SK-N-SH treated with all-trans-retinoic acid at 6 μM for 48 hours (cell line): ENCODE measurements around the gene TBC1D16.

ENCODE experiments used
- ATAC-seq: fragments of 200-7000 bp; cut with Tn5 transposase; 3 replicates; pipeline ENCODE4 v1.9.1; 2020; ENCODE audit warnings: mild to moderate bottlenecking, moderate library complexity
- ARNTL ChIP-seq: fragments of 450-650 bp; formaldehyde crosslinking; IDR thresholded peaks from 2 replicates; pipeline ENCODE4 v1.5.0; 2020; ENCODE audit warnings: low read depth, mild to moderate bottlenecking, moderate library complexity, borderline replicate concordance
- BACH2 ChIP-seq: fragments of 250-450 bp; sonication (Bioruptor Pico); IDR thresholded peaks from 2 replicates; pipeline ENCODE4 v1.9.0; 2021; ENCODE audit warnings: mild to moderate bottlenecking, borderline replicate concordance
- CSDC2 ChIP-seq: fragments of 250-450 bp; sonication (Bioruptor Pico); IDR thresholded peaks from 2 replicates; pipeline ENCODE4 v1.5.0; 2020; ENCODE audit warnings: mild to moderate bottlenecking, moderate library complexity
- CSRNP3 ChIP-seq: fragments of 250-450 bp; sonication (Bioruptor Pico); IDR thresholded peaks from 2 replicates; pipeline ENCODE4 v1.5.1; 2021; ENCODE audit warnings: mild to moderate bottlenecking, moderate library complexity
- GLIS3 ChIP-seq: fragments of 250-450 bp; sonication (Bioruptor Pico); IDR thresholded peaks from 2 replicates; pipeline ENCODE4 v1.5.0; 2020; ENCODE audit warnings: mild to moderate bottlenecking, moderate library complexity
- ISL1 ChIP-seq: fragments of 250-450 bp; sonication (Bioruptor Pico); IDR thresholded peaks from 2 replicates; pipeline ENCODE4 v2.1.2; 2022; ENCODE audit warnings: mild to moderate bottlenecking, moderate library complexity
- OSR1 ChIP-seq: fragments of 250-450 bp; sonication (Bioruptor Pico); IDR thresholded peaks from 2 replicates; pipeline ENCODE4 v1.8.0; 2022; ENCODE audit warnings: moderate library complexity, mild to moderate bottlenecking, inconsistent platforms
- PATZ1 ChIP-seq: fragments of 250-450 bp; sonication (Bioruptor Pico); IDR thresholded peaks from 2 replicates; pipeline ENCODE4 v1.8.0; 2020; ENCODE audit warnings: mild to moderate bottlenecking, moderate library complexity, borderline replicate concordance
- POU6F1 ChIP-seq: fragments of 250-450 bp; sonication (Bioruptor Pico); IDR thresholded peaks from 2 replicates; pipeline ENCODE4 v1.8.0; 2021; ENCODE audit warnings: low read depth, mild to moderate bottlenecking, moderate library complexity, borderline replicate concordance
- PPARA ChIP-seq: fragments of 250-450 bp; sonication (Bioruptor Pico); IDR thresholded peaks from 2 replicates; pipeline ENCODE4 v1.5.0; 2020; ENCODE audit warnings: mild to moderate bottlenecking, borderline replicate concordance
- RARB ChIP-seq: fragments of 250-450 bp; sonication (Bioruptor Pico); IDR thresholded peaks from 2 replicates; pipeline ENCODE4 v1.8.0; 2021; ENCODE audit warnings: mild to moderate bottlenecking, moderate library complexity
- SNAI2 ChIP-seq: fragments of 250-450 bp; sonication (Bioruptor Pico); IDR thresholded peaks from 2 replicates; pipeline ENCODE4 v1.5.0; 2020; ENCODE audit warnings: mild to moderate bottlenecking, moderate library complexity
- TCF4 ChIP-seq: fragments of 250-450 bp; sonication (Bioruptor Pico); IDR thresholded peaks from 2 replicates; pipeline ENCODE4 v1.8.0; 2021; ENCODE audit warnings: mild to moderate bottlenecking, moderate library complexity, borderline replicate concordance
- TOX ChIP-seq: fragments of 250-450 bp; sonication (Bioruptor Pico); IDR thresholded peaks from 2 replicates; pipeline ENCODE4 v1.8.0; 2021; ENCODE audit warnings: mild to moderate bottlenecking, moderate library complexity, borderline replicate concordance
- TSHZ2 ChIP-seq: fragments of 250-450 bp; sonication (Bioruptor Pico); IDR thresholded peaks from 2 replicates; pipeline ENCODE4 v1.5.0; 2020; ENCODE audit warnings: mild to moderate bottlenecking, moderate library complexity
- ZC3H10 ChIP-seq: fragments of 250-450 bp; sonication (Bioruptor Pico); IDR thresholded peaks from 2 replicates; pipeline ENCODE4 v1.5.1; 2021; ENCODE audit warnings: mild to moderate bottlenecking, moderate library complexity
- ZFP3 ChIP-seq: fragments of 250-450 bp; sonication (Bioruptor Pico); IDR thresholded peaks from 2 replicates; pipeline ENCODE4 v1.5.0; 2020; ENCODE audit warnings: mild to moderate bottlenecking, moderate library complexity
- ZFP30 ChIP-seq: fragments of 450-650 bp; formaldehyde crosslinking; IDR thresholded peaks from 2 replicates; pipeline ENCODE4 v1.5.0; 2022; ENCODE audit warnings: mild to moderate bottlenecking, moderate library complexity
- ZNF565 ChIP-seq: fragments of 450-650 bp; formaldehyde crosslinking; conservative IDR thresholded peaks from 2 replicates; pipeline ENCODE4 v1.5.0; 2020; ENCODE audit warnings: low read depth, mild to moderate bottlenecking, moderate library complexity
- ZNF70 ChIP-seq: fragments of 450-650 bp; formaldehyde crosslinking; IDR thresholded peaks from 2 replicates; pipeline ENCODE4 v1.5.0; 2020; ENCODE audit warnings: mild to moderate bottlenecking, moderate library complexity
- ZNF8 ChIP-seq: fragments of 450-650 bp; formaldehyde crosslinking; IDR thresholded peaks from 2 replicates; pipeline ENCODE4 v1.5.0; 2020; ENCODE audit warnings: mild to moderate bottlenecking, moderate library complexity

TBC1D16 gene

GRCh38 chr17:80055597-80055996 lies 19.9 kb upstream of the TBC1D16 start:
- TF ChIP-seq BACH2 (CRISPR knock-in tag), result no peak
- TF ChIP-seq TSHZ2 (CRISPR knock-in tag), result no peak
- no peak for TF ChIP-seq ZC3H10 (CRISPR knock-in tag)
- TF ChIP-seq TCF4, result no peak
- no peak for TF ChIP-seq ISL1 (CRISPR knock-in tag)
- TF ChIP-seq ZNF565 (CRISPR knock-in tag), result no peak
- no peak for TF ChIP-seq ZNF70 (CRISPR knock-in tag)
- no peak for TF ChIP-seq TOX (CRISPR knock-in tag)
- TF ChIP-seq ARNTL (CRISPR knock-in tag), result no peak
- no peak for TF ChIP-seq POU6F1
- no peak for TF ChIP-seq CSRNP3
- no peak for TF ChIP-seq ZNF8 (CRISPR knock-in tag)
- no peak for TF ChIP-seq ZFP30
- TF ChIP-seq SNAI2 (CRISPR knock-in tag), result no peak
- TF ChIP-seq GLIS3 (CRISPR knock-in tag), result no peak
- no peak for TF ChIP-seq PPARA
- TF ChIP-seq, all 23 proteins: peak for 0
- no peak for ATAC-seq

GRCh38 chr17:80053102-80053501 lies 17.4 kb upstream of the TBC1D16 start:
- TF ChIP-seq BACH2 (CRISPR knock-in tag) (no peak), PPARA (no peak), RARB (CRISPR knock-in tag) (no peak), ZC3H10 (CRISPR knock-in tag) (no peak), ZNF70 (CRISPR knock-in tag) (no peak), ZFP30 (no peak), PATZ1 (CRISPR knock-in tag) (no peak), CSDC2 (CRISPR knock-in tag) (no peak)
- no peak for ATAC-seq

- no peak; the same call in 2 of the 3 replicates for ATAC-seq
- no peak for TF ChIP-seq PPARA
- TF ChIP-seq ZNF8 (CRISPR knock-in tag), result no peak
- TF ChIP-seq ZC3H10 (CRISPR knock-in tag), result no peak
- TF ChIP-seq ISL1 (CRISPR knock-in tag), result no peak
- no peak for TF ChIP-seq OSR1
- no peak for TF ChIP-seq ZNF565 (CRISPR knock-in tag)
- no peak for TF ChIP-seq TCF4
- TF ChIP-seq PATZ1 (CRISPR knock-in tag), result no peak
- no peak for TF ChIP-seq BACH2 (CRISPR knock-in tag)
- TF ChIP-seq TOX (CRISPR knock-in tag), result no peak
- no peak for TF ChIP-seq ZFP3
- no peak for TF ChIP-seq TSHZ2 (CRISPR knock-in tag)
- TF ChIP-seq POU6F1, result no peak
- no peak for TF ChIP-seq CSDC2 (CRISPR knock-in tag)
- TF ChIP-seq RARB (CRISPR knock-in tag), result no peak
- TF ChIP-seq, all 23 proteins: peak for 0
Observed at GRCh38 chr17:80051681-80052080, 16.0 kb upstream of the TBC1D16 start.
